ENCODE results near the gene ZMAT5.

Gene ZMAT5

DNA sequence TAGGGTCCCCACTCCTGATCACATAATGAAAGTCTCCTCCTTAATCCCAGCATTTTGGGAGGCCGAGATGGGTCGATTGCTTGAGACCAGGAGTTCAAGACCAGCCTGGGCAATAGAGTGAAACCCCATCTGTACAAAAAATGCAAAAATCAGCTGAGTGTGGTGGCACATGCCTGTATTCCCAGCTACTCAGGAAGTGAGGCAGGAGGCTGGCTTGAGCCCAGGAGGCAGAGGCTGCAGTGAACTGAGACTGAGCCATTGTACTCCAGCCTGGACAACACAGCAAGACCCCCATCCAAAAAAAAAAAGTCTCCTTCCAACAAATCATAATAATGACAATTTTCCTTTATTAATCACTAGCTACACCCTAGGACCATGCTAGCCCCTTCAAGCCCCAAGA is 15.1 kb downstream of the ZMAT5 start:
- DNase-seq = no peak

DNA sequence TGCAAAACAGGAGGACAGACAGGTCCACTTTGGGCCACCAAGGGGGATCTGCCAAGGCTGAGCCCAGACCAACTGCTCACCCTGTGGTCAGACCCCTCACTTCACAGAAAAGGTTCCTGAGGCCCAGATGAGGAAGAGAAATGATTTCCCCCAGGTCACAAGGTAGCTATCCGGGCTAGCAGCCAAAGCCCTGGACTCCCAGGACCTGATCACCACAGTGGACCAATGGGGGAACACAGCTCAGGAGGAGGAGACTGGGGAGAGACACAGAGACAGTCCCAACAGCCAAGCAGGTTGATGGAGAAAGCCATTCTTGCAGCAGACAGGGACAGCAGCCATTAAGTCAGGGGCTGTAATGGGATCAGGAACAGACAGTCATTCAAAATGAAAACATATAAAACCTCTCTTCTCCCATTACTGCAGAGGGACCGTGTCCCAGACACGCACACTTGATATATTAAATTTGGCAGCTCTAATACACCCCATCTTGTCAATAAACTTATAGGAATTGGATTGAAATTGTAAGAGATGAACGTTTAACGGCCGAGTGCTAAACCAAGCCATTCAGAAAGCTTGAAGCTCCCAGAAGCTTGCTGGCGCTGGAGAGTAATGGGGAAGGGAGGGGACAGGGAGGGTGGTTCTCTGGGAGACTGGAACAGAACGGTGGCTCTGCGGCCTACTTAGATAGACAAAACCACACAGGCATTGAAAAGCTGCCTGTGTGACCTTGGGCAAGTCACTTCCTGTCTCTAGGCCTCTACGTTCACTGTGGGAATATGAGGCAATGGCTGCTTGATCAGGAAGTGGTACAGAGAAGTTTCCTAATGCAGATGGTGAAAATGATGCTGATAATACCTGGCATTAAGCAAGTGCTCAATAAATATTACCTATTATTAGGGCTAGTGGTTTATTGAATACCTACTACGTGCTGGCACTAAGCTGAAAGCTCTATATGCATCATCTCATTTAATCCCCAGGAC is 16.0 kb downstream of the ZMAT5 start:
- no peak for DNase-seq

GRCh38 chr22:29750029-29750428 is 16.8 kb downstream of the ZMAT5 start:
- DNase-seq = no peak

DNA sequence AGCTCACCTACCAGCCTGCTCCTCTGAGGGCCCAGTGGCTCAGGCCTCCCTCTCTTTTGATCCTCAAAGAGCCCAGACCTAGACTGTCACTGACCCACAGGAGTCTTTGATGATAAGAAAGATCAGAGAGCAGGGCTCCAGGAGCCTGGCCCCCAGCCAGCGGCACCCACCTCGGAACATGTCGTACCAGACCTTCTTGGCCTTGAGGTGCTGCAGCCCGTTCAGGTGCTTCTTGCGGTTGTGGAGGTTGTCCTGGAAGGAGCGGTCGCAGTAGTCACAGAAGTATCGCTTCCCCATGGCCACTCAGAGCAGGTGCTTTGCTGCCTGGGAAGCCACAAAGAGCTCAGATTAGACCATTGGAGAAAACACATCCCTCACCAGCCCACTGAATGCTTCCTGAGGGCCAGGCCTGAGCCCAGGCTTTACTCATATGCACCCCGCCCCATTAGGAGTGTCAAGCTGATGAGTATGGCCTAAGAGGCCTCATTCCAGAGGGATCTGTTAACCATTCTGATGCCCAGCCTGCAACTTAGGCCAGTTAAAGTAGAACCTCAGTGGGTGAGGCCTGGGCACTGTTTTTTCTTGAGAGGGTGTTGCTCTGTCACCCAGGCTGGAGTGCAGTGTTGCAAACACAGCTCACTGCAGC is 18.4 kb downstream of the ZMAT5 start:
- DNase-seq = no peak

DNA sequence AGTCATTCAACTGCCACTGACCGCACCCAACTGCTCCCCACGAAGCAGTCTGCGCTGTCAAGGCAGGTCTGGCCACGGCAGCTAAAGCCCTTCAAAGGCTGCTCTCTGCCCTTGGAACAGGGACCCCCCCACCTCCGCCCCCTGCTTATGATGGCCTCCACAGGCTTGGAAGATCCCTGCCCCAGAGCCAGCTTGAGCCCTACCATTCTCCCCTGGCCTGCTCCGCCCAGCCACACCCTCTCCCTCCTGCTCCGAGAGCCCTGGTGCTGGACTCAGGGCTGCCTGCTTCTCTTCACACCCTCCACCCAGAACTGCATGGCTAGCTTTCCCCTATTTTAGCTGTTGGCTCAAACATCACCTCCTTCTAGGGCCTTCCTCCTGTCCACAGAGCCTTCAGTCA is 19.0 kb downstream of the ZMAT5 start:
- DNase-seq = no peak

GRCh38 chr22:29744902-29745301 is 21.9 kb downstream of the ZMAT5 start:
- DNase-seq = peak; percentile 66

DNA sequence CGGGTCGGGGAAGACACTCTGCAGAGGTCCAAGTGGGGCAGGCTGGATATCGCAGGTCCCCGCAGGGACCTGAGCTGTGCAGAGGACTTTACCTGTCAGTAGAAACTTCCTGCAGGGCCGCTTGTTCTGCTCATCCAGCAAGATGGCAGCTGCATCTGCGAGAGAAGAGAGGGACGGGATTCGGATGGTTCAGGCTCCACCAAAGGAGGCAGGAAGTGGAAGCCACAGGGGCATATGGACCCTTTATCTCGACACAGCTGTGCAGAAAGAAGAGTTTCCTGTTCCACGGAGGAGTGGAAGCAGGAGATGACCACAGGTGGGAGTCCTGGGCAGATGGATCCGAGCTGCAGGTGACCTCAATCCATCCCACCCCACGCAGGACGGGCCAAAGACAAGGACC is 24.5 kb downstream of the ZMAT5 start:
- no peak for DNase-seq

DNA sequence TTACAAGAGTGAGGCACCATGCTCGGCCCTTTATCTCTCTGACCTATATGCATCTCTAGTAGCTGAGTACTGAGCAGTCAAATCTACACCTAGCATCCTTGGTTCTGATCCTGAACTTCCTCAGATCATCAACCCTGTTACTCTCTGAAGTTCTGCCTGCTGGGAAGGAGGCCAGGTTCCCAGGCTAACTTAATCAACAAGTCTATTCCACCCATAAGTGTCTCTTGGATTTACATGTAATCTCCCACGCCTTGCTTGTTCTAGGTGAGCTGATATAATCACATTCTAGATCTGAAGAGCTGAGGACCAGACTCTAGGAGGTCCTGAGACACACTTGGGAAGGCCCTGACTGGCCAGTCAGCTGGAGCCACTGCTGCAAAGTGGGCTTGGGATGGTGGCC is 24.9 kb downstream of the ZMAT5 start:
- no peak for DNase-seq

DNA sequence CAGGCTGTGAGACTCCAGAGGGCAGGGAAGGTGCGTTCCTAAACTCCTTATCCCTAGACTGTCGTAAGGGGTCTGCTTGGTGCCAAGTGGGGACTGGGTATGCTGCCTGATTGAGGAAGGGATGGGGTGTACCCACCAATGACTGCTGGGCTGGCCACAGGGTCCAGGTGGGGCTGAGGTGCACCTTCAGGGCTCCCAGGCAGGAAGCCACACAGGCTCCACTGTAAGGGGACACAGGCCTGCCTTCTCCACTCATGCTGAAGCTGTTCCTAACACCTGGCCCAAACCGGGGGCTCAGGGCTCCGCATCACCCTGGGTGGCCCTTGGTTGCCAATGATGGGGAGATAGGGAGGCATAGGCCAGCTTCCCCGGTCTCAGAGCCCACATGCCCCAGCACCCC is 26.6 kb downstream of the ZMAT5 start:
- DNase-seq = no peak

DNA sequence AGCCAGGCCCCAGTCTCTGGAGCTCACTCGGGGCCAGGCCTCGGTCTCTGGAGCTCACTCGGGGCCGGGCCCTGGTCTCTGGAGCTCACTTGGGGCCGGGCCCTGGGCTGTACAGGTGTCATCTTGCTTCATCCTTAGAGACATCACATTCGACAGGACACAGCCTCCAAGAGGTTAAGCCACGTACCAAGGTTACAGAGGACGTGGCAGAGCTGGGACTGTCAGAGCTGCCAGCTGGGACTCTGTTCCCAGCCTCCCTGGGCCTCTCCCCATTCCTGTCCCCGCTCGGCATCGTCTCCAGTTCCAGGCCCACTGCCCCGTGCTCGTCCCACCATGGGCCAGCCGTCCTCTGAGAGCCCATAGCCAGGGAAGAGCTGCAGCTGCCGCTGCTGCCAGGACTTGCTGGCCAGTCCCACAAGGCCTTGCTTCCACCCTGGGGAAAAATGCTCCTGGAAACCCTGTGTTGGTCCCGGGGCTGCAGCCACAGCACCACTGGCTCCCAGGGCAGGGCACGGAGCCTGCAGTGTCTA is 27.4 kb downstream of the ZMAT5 start:
- no peak for DNase-seq

DNA sequence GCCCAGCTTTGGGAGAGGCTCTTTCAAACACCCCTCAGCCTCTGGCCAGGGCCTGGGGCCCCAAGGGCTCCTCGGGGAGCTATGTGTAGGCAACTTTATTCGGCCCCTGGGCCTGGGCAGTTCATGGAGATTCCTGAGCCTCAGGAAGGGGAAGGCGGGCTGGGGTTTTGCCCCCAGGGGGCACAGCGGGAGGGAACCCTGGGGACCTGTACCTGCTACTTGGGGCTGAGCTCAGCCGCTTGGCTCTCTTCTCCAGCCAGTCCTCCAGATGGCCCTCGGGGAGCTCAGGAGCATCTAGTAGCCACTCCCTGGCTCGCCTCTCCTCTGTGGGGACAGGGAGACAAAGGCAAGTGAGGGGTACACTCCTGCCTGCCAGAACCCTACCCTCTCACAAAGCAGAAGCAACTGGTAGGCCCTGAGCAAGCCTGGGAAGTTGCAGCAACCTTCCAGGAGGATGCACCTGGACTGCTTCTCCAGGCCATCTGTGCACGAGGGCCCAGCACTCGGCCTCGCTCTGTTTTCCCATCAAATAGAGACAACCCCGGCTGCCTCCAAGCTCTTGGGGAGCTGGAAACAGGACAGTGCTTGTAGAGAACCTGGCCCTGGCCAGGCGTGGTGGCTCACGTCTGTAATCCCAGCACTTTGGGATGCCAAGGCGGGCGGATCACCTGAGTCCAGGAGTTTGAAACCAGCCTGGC is 28.5 kb downstream of the ZMAT5 start:
- no peak for DNase-seq

DNA sequence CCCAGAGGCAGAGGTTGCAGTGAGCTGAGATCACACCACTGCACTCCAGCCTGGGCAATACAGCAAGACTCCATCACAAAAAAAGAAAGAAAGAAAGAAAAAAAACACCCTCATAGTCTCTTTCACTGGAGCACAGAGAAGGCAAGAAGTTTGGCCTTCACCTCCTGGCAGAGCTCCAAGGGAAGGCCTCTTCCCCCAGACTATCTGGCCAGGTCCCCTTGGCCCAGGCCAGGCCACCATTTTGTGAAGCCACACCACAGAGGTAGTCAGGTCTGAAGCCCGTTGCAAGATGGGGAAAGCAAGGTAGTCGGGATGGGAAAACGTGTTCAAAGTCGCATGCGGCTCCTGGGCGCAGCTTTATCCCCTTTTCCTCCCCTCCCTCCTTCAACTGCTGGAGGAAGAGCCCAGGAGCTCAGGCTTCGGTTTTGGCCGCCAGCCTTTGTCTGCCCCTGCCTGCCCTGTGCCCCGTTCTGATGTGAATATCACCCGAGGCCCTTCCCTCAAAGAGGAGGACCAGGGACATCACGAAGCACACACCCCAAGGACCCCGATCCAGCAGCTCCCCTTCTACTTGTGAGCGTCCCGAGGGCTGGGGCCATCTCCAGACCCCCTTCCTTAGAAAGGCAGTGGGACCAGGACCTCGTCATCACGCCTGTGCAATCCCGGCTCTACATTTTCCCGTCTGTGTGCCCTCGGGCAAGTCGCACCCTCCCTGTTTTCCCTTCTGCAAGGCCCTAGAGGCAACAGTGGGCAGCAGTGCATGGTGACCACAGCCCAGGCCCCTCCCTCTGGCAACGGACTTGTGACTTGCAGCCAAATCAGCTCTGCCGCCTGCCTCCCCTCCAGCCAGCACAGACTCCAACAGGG is 29.3 kb downstream of the ZMAT5 start:
- no peak for DNase-seq

DNA sequence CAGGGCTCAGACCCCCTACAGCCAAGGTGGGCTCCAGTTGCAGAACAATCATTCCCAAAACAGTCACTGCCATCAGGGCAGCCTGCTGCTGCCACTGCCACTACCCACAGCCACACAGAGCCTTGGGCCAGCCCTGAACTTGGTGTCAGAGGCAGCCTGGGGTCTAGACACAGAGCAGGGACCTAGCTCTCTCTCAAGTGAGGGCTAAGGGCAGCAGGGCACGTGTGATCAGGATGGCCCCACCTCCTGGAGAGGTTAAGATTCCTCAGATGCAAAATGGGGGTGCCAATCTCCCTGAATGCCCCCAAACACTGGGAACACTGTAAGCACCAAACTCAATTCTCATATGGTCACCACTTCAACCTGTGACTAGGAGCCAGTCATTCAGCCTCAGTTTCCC is 31.4 kb downstream of the ZMAT5 start:
- DNase-seq = no peak

- DNase-seq = no peak
Measured at GRCh38 chr22:29734838-29735237, 32.0 kb downstream of the ZMAT5 start.

- no peak for DNase-seq
Measured at GRCh38 chr22:29734406-29734805, 32.4 kb downstream of the ZMAT5 start.

GRCh38 chr22:29733362-29734201 is 33.2 kb downstream of the ZMAT5 start:
- peak; percentile 87 for DNase-seq

- DNase-seq = no peak
Measured at GRCh38 chr22:29732883-29733282, 33.9 kb downstream of the ZMAT5 start.

GRCh38 chr22:29731058-29731850 is 35.6 kb downstream of the ZMAT5 start:
- DNase-seq = no peak

DNA sequence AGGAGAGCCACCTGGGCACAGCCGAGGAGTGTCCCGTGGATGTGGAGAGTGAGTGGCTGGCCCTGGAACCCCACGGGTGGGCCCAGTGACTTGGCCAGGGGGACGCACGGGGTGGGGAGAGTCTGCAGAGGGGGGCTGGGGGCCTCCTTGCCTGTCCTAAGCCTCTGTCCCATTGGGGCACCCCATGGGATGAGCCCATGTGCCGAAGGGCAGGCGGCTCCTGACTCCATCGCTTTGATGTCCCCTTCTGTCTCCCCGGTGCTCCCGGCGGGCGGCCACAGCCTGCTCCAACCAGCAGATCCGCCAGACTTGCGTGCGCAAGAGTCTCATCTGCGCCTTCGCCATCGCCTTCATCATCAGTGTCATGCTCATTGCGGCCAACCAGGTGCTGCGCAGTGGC is 37.6 kb downstream of the ZMAT5 start:
- no peak for DNase-seq

- no peak for DNase-seq
Measured at GRCh38 chr22:29727131-29727523, 39.7 kb downstream of the ZMAT5 start.
